Measurements from ENCODE around the gene TGFBR1.

Gene TGFBR1

DNA sequence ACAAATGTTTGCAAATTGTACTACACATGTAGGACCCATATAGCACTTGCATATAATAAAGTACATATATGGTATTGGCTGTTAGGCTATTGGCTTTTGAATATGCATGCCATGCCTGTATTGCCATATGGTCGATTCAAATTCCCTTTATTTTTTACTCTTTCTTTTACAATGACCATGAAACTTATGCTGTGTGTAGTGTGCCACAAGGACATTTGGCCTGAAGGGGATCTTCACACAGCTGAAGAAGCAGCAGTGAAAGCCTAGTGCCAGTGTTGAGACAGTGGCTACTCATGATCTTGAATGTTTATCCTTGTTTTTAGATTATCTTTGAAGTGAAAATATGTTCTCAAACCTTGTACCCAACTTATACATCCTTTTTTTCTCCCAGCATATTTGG is 20.5 kb downstream of the TGFBR1 start (continued):
- TF ChIP-seq, protein P1, sequence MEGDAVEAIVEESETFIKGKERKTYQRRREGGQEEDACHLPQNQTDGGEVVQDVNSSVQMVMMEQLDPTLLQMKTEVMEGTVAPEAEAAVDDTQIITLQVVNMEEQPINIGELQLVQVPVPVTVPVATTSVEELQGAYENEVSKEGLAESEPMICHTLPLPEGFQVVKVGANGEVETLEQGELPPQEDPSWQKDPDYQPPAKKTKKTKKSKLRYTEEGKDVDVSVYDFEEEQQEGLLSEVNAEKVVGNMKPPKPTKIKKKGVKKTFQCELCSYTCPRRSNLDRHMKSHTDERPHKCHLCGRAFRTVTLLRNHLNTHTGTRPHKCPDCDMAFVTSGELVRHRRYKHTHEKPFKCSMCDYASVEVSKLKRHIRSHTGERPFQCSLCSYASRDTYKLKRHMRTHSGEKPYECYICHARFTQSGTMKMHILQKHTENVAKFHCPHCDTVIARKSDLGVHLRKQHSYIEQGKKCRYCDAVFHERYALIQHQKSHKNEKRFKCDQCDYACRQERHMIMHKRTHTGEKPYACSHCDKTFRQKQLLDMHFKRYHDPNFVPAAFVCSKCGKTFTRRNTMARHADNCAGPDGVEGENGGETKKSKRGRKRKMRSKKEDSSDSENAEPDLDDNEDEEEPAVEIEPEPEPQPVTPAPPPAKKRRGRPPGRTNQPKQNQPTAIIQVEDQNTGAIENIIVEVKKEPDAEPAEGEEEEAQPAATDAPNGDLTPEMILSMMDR (tag by site-specific recombination; IDR thresholded peaks at IDR 0.05) = no peak
- no peak for TF ChIP-seq ZNF2 (tag by site-specific recombination; IDR thresholded peaks at IDR 0.05)

DNA sequence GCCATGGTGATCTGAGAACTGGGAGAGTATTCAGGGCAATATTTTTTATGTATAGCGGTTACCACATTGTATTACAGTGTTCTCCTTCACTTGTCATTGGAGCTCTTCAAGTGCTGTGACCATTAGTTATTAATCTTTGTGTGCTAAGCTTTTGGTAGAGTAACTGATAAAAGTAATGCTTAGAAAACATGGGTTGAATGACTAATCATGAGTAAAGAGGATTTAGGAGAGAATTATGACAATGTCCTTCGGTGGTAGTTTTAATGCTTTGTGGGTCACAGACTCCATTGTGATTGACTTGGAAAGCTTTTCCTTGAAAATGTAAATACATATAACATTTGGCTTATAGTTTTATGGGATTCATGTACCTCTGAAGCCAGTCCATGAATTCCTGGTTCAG is 21.4 kb downstream of the TGFBR1 start:
- Histone ChIP-seq H3K36me3 (ENCODE audit: control insufficient read depth in 2 of 2, insufficient read depth in 1 of 2, low read length in 2 of 2) (no peaks in the 10 kb centered on the region), H3K4me3 (ENCODE audit: low read depth, low read length) (no peak overlapping the region), H3K4me1 (ENCODE audit: control insufficient read depth, insufficient read depth, low read length) (peaks cover 3% of the 10 kb centered on the region; the same call in 1 of the 2 replicates), H3K27ac (ENCODE audit: extremely low read depth, low read depth, low read length) (no peak overlapping the region), H3K9me3 (ENCODE audit: control insufficient read depth, insufficient read depth, low read depth, low read length) (no peaks in the 10 kb centered on the region)
- CTCF ChIA-PET = interaction anchor here (0.6 to 1.5 kb wide), 4 partner anchors 14 to 698 kb away, joined by 3 to 13 read pairs (median 5); no protein-coding TSS in a partner anchor
- TF ChIP-seq ZNF76 (tag by site-specific recombination; IDR thresholded peaks at IDR 0.05; ENCODE audit: borderline replicate concordance, low read depth) = no peak
- no peak for TF ChIP-seq AEBP2 (tag by site-specific recombination; IDR thresholded peaks at IDR 0.05; ENCODE audit: borderline replicate concordance)
- no peak for TF ChIP-seq HOXD13 (CRISPR knock-in tag; IDR thresholded peaks at IDR 0.05; ENCODE audit: borderline replicate concordance)
- no peak for TF ChIP-seq ZNF707 (tag by site-specific recombination; IDR thresholded peaks at IDR 0.05)
- no peak for TF ChIP-seq ZNF621 (tag by site-specific recombination; IDR thresholded peaks at IDR 0.05)
- TF ChIP-seq, protein P2, sequence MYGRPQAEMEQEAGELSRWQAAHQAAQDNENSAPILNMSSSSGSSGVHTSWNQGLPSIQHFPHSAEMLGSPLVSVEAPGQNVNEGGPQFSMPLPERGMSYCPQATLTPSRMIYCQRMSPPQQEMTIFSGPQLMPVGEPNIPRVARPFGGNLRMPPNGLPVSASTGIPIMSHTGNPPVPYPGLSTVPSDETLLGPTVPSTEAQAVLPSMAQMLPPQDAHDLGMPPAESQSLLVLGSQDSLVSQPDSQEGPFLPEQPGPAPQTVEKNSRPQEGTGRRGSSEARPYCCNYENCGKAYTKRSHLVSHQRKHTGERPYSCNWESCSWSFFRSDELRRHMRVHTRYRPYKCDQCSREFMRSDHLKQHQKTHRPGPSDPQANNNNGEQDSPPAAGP (tag by site-specific recombination; IDR thresholded peaks at IDR 0.05) = no peak
- no peak for TF ChIP-seq ZBTB1 (tag by site-specific recombination; IDR thresholded peaks at IDR 0.05)
- TF ChIP-seq ZNF664 (tag by site-specific recombination; IDR thresholded peaks at IDR 0.05) = no peak
- TF ChIP-seq ZNF660 (tag by site-specific recombination; IDR thresholded peaks at IDR 0.05) = no peak
- POLR2A ChIA-PET = no interaction called here

GRCh38 chr9:99127356-99128132 is 22.6 kb downstream of the TGFBR1 start:
- TF ChIP-seq ZBTB8A (tag by site-specific recombination; IDR thresholded peaks at IDR 0.05) = no peak
- 0 out of 2 replicates have a peak, but pooled peaks have one; percentile 15 for TF ChIP-seq SCRT2 (tag by site-specific recombination; IDR thresholded peaks at IDR 0.05)
- no peak for TF ChIP-seq ZNF518A (tag by site-specific recombination; conservative IDR thresholded peaks at IDR 0.05; ENCODE audit: low read depth)
- peak; percentile 69; the same call in 1 of the 2 replicates for TF ChIP-seq TRIM28 (IDR thresholded peaks at IDR 0.05; ENCODE audit: borderline replicate concordance, low read length)
- CTCF ChIA-PET = interaction anchor here (1.5 kb wide), 1 partner anchor 13 kb away, joined by 13 read pairs; no protein-coding TSS in a partner anchor
- Histone ChIP-seq H3K27ac (ENCODE audit: extremely low read depth, low read depth, low read length) (no peak overlapping the region), H3K4me3 (ENCODE audit: low read depth, low read length) (no peak overlapping the region), H3K9me3 (ENCODE audit: control insufficient read depth, insufficient read depth, low read depth, low read length) (no peaks in the 10 kb centered on the region), H3K36me3 (ENCODE audit: control insufficient read depth in 2 of 2, insufficient read depth in 1 of 2, low read length in 2 of 2) (peaks cover 0 to 3% of the 10 kb centered on the region in 2 experiments; a peak in 1 of 3 replicates), H3K4me1 (ENCODE audit: control insufficient read depth, insufficient read depth, low read length) (peaks cover 3% of the 10 kb centered on the region; the same call in 1 of the 2 replicates)
- POLR2A ChIA-PET = no interaction called here

Measured in HEK293 (cell line).